WI38 (cell line): ENCODE results near the gene IREB2.

ENCODE experiments used
- H3K4me3 ChIP-seq: 2 replicates; pipeline ENCODE4 v1.5.1; 2011; ENCODE audit warnings: low read depth, mild to moderate bottlenecking, control low read depth, low read length
- TF ChIP-seq, protein P1 (sequence below): IDR thresholded peaks from 2 replicates; pipeline ENCODE4 v1.5.1; 2012; ENCODE audit warnings: low read depth, mild to moderate bottlenecking, control low read depth, low read length

IREB2 gene

DNA sequence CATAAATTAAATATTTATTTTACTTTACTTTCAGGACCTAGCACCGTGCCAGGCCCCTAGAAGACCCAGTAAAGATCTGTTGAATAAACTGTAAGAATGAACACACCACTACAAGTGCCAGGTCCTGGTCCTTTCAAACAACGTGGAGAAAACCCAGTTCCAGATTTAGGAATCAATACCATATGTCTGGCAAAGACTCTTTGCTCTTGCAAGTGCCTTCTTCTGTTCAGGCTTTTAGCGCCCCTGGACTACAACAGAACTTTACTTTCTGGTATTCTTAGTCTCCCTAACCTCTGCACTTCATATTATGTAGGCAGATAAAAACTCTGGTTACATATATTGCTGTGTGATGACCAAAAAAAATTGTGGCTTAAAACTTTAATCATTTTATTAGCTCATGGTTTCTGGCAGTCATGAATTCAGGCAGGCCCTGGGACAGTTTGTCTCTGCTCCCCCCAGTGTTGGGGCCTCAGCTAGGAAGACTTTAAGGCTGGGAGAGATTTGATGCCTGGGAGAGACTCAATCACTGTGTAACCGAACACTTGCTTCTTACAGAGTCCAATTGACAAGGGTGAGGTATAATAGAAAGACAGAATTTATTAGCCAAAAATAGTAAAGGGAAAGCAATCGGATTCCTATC, 99.4 kb downstream of the IREB2 start:
- TF ChIP-seq, protein P1, sequence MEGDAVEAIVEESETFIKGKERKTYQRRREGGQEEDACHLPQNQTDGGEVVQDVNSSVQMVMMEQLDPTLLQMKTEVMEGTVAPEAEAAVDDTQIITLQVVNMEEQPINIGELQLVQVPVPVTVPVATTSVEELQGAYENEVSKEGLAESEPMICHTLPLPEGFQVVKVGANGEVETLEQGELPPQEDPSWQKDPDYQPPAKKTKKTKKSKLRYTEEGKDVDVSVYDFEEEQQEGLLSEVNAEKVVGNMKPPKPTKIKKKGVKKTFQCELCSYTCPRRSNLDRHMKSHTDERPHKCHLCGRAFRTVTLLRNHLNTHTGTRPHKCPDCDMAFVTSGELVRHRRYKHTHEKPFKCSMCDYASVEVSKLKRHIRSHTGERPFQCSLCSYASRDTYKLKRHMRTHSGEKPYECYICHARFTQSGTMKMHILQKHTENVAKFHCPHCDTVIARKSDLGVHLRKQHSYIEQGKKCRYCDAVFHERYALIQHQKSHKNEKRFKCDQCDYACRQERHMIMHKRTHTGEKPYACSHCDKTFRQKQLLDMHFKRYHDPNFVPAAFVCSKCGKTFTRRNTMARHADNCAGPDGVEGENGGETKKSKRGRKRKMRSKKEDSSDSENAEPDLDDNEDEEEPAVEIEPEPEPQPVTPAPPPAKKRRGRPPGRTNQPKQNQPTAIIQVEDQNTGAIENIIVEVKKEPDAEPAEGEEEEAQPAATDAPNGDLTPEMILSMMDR, result no peak
- H3K4me3 ChIP-seq, result no peak overlapping the region

DNA sequence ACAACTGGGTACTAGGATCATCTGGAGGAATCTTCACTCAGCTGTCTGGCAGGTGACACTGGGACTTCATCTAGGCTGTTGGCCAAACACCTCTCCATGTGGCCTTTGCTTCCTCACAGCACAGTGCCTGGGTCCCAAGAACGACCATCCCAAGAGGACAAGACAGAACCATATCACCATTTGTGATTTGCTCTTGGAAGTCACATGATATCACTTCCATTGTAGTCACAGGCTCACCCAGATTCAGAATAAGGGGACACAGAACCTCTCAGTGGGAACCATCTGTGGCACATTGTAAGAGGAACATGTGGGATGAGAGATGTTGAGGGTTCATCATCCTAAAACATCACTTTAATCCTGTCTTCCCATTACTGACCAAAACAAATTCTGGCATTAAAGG, 100.3 kb downstream of the IREB2 start:
- TF ChIP-seq, protein P1, result no peak
- H3K4me3 ChIP-seq, result no peak overlapping the region

DNA sequence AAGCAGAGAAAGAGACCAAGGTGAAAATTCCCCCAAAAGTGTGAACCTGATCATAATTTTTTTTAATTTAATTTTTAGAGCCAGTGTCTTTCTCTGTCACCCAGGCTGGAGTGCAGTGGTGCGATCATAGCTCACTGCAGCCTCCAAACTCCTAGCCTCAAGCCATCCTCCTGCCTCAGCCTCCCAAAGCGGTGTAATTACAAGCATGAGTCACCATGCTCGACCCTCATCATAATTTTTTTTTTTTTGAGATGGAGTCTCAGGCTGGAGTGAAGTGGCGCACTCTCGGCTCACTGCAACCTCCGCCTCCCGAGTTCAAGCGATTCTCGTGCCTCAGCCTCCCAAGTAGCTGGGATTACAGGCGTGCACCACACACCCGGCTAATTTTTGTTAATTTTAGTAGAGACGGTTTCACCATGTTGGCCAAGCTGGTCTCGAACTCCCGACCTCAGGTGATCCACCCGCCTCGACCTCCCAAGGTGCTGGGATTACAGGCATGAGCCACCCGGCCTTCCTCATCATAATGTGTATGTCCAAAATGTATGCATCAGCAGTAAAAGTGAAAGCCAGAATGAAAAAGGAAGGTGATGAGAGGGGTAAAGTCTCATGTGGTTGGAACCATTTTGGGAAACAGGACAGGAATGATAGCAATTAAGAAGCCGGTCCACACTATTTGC, 101.6 kb downstream of the IREB2 start:
- H3K4me3 ChIP-seq, result peak overlapping the region; percentile 80

DNA sequence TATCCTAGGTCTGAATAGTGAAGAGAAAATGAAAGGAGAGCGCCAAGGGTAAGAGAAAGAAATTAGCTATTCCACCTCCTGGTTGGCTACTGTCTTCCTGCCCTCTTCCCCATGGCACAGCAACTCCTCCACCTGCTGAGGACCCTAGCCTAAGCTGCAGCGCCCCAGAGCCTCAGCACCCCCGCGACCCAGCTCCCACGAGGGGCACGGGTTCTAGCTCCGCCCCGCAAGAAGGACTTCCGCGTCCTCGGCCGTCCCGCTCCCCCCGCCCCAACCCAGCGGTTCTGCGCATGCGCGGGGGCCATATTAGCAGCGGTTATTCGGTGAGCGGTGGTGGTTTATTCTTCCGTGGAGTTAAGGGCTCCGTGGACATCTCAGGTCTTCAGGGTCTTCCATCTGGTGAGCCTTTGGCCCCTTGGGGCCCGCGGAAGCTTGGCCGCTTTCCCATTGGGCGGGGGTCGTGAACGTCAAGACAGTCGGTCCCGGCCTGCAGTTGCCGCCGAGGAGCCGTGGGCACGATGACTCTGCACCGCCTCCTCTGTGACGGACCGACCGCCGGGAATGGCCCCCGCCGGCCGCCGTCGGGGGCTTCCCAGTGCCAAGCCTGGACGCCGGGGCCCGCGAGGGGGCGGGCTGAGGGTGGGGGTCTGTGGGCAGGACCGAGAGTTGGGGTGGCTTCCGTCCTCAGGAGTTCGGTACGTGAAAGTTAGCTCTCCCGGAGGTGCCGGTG, 102.3 kb downstream of the IREB2 start, which contains the start of gene PSMA4:
PSMA4 (plus strand) TSS at position 304 of the 730 bp plus-strand sequence. CDS start 1,484 bp downstream, outside the sequence.
- TF ChIP-seq, protein P1, result no peak
- peak within 1 kb of the TSS; percentile 80 for H3K4me3 ChIP-seq

DNA sequence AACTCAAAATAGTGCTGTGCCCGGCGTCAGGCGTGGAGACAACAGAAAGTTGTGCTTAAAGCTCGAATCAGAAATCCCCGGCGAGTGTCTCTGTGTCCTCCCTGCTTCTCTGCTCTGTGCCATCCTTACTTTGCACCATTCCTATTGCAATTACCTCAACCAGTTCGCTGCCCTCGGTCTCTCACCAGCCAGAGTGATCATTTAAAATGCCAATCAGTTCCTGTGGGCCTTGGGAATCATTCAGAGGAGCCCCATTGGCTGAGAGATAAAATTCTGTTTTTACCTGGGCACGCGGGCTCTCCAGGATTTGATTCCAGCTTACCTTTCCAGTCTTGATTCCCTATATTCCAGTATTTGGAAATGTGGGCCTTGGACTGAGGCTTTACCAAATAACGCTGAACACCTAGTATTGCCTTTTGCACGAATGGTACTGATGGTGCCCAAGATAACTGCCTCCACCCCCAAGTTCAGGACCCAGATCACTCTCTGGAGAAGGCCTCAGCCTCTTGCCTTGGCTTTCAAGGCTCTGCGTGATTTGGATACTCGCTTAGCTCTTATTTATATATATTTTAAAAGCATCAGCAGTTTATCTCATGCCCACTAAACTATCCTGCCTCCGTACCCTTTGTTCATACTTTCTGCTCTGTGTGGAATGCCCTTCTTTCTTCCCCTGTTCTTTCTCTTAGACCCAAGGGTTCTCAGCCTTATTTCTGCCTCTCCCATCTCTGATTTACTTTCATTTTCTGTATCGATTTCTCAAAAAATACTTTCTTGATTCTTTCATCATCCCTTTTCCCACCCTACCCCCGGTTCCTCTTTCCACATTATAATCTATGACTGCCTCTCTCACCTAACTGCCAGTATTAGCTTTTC, 103.1 kb downstream of the IREB2 start:
- peak overlapping the region; percentile 80 for H3K4me3 ChIP-seq
- TF ChIP-seq, protein P1, result no peak

DNA sequence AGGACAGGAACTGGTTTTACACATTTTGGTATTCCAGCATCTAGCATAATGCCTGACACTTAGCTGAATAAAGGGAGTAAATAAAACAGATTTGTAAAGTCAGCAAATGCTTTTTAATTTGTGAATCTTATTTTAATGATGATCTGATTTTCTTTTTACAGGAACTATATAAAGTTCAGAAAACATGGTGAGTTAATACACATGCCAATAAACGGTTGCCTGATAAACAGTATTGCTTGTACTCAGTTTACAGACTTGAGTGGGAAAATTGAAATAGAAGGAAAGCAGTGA, 103.7 kb downstream of the IREB2 start:
- H3K4me3 ChIP-seq, result peak overlapping the region; percentile 80
- TF ChIP-seq, protein P1, result no peak

DNA sequence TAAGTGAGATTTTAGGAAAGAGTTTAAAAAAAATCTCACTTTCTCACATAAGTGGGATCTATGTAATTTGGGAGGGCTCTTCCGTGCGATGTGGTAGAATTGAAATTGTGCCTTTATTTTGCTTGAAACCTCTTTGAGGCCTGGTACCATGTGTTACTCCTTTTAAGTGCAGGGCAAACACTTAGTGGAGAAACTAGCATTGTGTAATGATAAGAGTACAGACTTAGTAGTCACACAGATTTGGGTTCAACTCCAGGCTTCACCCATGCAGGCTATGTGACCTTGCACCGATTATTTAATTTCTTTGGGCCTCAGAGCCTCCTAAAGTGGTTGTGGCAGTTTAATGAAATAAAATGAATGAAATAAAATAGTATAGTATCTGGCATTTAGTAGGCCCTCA, 104.6 kb downstream of the IREB2 start:
- TF ChIP-seq, protein P1, result no peak
- no peak overlapping the region for H3K4me3 ChIP-seq
